Measurements from ENCODE around the gene DNAH11.

The DNAH11 gene

DNA sequence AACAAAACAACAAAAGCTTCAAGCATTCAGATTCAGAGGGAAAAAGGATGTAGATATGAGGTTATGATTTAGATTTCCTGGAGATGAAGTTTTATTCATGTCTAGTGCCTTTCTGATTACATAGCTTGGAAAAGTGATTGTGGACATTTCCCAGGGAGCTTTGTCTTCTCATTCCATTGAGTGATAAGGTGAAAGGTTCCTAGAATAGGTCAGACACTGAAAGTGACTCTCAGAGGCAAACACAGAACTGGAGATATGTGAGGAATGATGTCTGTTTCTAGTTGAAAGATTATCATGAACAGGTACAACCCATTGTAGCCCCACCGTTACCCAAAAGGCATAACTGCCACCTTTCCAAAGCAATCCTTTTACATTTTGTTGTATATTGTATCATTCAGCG is 223.4 kb downstream of the DNAH11 start:
- Histone ChIP-seq H3K4me3 (no peak overlapping the region), H3K27ac (no peak overlapping the region)
- no peak for DNase-seq (ENCODE audit: low spot score)
- TF ChIP-seq, protein P1, sequence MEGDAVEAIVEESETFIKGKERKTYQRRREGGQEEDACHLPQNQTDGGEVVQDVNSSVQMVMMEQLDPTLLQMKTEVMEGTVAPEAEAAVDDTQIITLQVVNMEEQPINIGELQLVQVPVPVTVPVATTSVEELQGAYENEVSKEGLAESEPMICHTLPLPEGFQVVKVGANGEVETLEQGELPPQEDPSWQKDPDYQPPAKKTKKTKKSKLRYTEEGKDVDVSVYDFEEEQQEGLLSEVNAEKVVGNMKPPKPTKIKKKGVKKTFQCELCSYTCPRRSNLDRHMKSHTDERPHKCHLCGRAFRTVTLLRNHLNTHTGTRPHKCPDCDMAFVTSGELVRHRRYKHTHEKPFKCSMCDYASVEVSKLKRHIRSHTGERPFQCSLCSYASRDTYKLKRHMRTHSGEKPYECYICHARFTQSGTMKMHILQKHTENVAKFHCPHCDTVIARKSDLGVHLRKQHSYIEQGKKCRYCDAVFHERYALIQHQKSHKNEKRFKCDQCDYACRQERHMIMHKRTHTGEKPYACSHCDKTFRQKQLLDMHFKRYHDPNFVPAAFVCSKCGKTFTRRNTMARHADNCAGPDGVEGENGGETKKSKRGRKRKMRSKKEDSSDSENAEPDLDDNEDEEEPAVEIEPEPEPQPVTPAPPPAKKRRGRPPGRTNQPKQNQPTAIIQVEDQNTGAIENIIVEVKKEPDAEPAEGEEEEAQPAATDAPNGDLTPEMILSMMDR (IDR thresholded peaks at IDR 0.05), result no peak

DNA sequence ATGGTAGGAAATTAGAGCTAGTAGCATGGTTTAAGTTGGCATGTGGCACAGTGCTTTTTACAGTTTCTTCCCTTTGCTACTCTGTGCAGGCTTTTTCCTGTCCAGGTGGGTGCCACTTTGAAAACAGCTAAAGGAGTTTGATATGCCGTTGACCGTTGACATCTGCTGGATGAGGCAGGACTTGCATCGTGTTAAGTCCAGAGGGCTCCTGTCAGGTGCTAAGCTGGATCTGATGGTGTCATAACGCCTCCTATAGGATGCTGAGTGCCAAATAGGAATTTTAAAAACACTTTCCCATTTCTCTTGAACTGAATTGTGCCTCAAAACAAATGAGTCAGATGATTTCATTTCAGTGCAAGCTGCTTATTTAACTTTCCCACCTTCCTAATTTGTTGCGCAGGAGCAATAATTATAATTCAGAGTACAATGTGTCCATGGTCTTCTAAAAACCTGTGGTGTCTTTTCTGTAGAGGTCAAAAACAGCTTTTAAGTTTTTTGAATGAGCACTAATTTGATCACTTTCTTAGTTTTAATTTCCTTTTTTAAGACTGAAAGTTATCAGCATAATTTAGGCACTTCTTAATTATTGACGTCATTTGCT is 224.6 kb downstream of the DNAH11 start:
- no peak for DNase-seq (ENCODE audit: low spot score)
- H3K27ac ChIP-seq, result no peak overlapping the region

DNA sequence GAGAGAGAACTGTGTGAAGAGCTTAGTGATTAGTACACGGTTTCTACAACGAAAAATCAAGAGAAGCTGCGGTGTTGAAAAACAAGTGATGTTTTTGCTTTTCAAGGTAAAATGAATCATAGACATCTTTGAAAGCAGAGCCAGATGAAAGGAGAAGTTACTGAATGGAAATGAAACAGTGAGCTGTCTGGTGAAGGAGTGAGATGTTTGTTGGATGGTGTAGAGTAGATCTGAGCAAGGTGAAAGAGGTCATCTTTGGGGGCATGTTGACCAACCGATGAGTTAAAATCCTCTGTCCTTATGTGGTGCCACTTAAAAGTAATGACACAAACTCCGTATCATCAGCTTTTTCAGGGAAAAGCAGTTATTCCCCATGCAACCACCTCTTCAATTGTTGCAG is 225.4 kb downstream of the DNAH11 start:
- TF ChIP-seq, protein P1 (IDR thresholded peaks at IDR 0.05), result no peak
- DNase-seq (ENCODE audit: low spot score), result no peak
- H3K4me3 ChIP-seq, result no peak overlapping the region
- H3K27ac ChIP-seq, result no peak overlapping the region

More for the DNA sequence above, 224.6 kb downstream of the DNAH11 start:
- TF ChIP-seq, protein P1 (IDR thresholded peaks at IDR 0.05), result no peak
- no peak overlapping the region for H3K4me3 ChIP-seq

DNA sequence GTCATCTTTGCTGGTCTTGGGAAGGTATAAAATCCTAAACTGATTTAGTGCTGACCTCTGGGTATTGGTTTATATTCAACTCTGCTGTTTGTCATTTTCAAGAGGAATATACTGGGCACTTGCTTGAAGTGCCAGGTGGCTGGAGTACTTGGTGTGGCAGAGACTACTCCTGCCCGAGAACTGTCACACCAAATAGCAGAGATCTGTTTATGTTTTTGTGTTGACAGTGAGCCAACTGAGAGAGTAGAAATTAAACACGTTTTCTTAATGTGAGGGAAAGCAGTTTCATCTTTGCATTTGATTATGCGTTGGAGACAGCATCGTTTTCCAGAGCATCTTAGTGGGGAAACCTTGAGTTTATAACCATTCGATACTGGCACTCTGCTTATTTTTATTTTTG is 228.4 kb downstream of the DNAH11 start:
- TF ChIP-seq, protein P1 (IDR thresholded peaks at IDR 0.05), result no peak
- H3K27ac ChIP-seq, result no peak overlapping the region
- no peak overlapping the region for H3K4me3 ChIP-seq
- DNase-seq (ENCODE audit: low spot score), result no peak

DNA sequence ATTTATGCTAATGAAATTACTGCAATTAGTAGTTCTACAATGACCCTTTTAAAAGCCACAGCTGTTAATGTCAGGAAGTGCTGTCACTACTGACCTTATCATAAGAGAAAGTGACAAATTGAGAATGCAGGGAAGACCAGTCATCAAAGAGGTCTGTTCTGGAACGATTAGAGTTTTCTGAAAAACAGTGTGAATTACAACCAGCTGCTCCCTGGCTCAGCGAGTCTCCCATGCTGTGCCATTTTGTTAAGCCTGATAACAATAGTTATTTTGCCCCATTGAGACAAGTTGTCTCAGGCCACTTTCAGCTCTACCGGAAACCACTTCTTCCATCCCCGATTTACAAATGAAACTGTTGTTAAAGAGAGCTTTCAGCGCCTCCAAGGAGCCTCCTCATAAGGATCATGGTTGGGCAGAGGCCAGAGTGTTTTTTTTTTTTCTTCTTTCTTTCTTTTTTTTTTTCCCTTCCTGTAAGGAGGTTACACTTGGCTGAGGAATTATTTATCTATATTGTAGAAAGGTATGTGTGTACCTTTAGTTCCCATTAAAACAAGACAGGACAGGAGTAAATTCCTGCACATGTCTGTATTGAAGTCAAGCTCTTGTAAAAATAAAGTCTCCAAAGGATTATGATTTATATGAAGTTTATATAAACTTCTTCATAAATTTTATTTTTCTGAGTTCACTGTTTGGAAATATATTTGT is 229.2 kb downstream of the DNAH11 start:
- no peak overlapping the region for H3K4me3 ChIP-seq
- DNase-seq (ENCODE audit: low spot score), result no peak
- no peak overlapping the region for H3K27ac ChIP-seq
- TF ChIP-seq, protein P1 (IDR thresholded peaks at IDR 0.05), result no peak

DNA sequence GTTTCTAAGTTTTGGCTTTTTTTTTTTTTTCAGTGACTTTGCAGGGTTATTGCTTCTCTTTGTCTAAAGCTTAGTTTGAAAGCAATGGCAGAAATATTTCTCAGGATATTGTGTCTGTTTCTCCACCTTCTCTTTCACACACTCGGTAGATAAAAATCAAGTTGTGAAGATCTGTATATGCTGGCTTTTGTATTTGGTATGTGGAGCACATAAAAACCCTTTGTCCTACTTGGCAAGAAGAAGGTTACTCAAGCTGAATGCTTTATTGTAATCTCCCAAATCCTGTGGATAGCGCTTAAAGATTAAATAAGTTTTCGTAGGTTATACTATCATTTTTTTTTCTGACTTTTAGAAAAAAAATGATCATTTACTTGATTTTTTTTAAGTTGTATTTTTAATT is 230.5 kb downstream of the DNAH11 start:
- Histone ChIP-seq H3K27ac (no peak overlapping the region), H3K4me3 (no peak overlapping the region)
- TF ChIP-seq, protein P1 (IDR thresholded peaks at IDR 0.05), result no peak
- no peak for DNase-seq (ENCODE audit: low spot score)

DNA sequence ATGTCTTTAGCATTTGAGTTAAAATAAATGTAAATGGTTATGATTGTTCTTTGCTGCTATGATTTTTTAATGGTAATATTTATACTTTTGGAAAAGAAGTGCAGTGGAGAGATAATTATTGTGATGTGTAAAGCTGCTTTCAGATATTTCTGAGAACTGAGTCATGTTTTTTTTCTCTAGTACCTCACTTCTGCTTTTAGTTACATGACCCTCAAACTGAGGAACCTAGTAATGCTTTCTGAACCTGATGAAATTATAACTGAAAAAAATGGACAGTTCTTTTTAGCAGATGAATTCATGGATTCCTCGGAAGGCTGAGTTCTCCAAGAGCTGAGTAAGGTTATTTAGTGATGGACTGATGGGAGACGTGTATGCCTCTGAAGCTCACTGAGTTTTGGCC is 235.1 kb downstream of the DNAH11 start:
- Histone ChIP-seq H3K27ac (no peak overlapping the region), H3K4me3 (no peak overlapping the region)
- TF ChIP-seq, protein P1 (IDR thresholded peaks at IDR 0.05), result no peak
- no peak for DNase-seq (ENCODE audit: low spot score)
